GM12801 (cell line): ENCODE measurements around the gene PAX2.

Experiments used
- CTCF ChIP-seq: IDR thresholded peaks from one replicate; pipeline ENCODE4 v1.5.1; 2011; ENCODE audit warnings: control low read depth; ENCODE audit not compliant: insufficient read length; ENCODE audit errors: extremely low read depth

PAX2 gene

GRCh38 chr10:100869399-100869798 lies 124.0 kb downstream of the PAX2 start:
- TF ChIP-seq CTCF, result no peak

- TF ChIP-seq CTCF, result no peak
Observed at GRCh38 chr10:100872034-100872791, 126.8 kb downstream of the PAX2 start.

- TF ChIP-seq CTCF, result no peak
Observed at GRCh38 chr10:100873146-100873826, 127.9 kb downstream of the PAX2 start.

- no peak for TF ChIP-seq CTCF
Observed at GRCh38 chr10:100873827-100874326, 128.5 kb downstream of the PAX2 start.

- no peak for TF ChIP-seq CTCF
Observed at GRCh38 chr10:100874702-100875483, 129.5 kb downstream of the PAX2 start.

GRCh38 chr10:100875484-100876166 lies 130.2 kb downstream of the PAX2 start:
- no peak for TF ChIP-seq CTCF
